ENCODE data around the gene PAN2.

Gene PAN2, protein sequence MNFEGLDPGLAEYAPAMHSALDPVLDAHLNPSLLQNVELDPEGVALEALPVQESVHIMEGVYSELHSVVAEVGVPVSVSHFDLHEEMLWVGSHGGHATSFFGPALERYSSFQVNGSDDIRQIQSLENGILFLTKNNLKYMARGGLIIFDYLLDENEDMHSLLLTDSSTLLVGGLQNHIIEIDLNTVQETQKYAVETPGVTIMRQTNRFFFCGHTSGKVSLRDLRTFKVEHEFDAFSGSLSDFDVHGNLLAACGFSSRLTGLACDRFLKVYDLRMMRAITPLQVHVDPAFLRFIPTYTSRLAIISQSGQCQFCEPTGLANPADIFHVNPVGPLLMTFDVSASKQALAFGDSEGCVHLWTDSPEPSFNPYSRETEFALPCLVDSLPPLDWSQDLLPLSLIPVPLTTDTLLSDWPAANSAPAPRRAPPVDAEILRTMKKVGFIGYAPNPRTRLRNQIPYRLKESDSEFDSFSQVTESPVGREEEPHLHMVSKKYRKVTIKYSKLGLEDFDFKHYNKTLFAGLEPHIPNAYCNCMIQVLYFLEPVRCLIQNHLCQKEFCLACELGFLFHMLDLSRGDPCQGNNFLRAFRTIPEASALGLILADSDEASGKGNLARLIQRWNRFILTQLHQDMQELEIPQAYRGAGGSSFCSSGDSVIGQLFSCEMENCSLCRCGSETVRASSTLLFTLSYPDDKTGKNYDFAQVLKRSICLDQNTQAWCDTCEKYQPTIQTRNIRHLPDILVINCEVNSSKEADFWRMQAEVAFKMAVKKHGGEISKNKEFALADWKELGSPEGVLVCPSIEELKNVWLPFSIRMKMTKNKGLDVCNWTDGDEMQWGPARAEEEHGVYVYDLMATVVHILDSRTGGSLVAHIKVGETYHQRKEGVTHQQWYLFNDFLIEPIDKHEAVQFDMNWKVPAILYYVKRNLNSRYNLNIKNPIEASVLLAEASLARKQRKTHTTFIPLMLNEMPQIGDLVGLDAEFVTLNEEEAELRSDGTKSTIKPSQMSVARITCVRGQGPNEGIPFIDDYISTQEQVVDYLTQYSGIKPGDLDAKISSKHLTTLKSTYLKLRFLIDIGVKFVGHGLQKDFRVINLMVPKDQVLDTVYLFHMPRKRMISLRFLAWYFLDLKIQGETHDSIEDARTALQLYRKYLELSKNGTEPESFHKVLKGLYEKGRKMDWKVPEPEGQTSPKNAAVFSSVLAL

DNA sequence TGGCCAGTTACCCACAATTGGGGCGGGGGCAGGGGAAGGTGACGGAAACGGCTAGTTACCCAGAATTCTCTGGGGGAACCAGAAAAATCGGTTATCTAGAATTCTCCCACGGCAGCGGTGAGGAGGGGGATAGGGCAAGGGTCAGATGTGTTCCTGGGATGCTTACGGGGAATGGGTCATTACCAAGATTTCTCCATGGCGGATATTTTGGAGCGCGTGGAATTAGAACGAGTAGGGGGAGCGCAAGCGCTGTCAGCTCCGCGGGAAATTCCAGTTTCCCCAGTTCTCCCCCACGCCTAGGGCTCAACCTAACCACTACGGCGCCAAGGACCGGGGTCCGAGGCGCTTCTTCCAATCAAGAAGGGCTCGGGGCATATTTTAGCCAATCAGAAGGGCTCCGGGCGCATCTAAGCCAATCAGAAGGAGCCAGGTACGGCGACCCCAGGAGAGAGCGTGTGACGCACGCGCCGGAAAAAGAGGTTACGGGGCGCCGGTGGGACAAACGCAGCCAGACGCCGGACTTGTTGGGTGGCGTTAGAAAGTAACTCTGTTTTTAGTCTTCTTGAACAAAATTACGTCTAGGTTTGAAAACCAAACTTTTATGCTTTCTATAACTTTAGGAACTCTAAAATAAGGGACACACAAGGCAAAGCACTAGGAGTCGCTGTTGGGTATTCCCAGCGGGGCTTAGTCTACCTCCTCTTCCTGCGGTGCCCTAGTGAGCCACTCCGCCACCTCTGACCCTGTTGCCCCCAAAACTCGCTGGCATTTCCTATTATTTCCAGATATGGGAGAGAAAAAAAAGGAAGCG is at the start of gene PAN2:
Gene PAN2, minus strand, starts transcription at position 322 of the 811 bp plus-strand sequence. CDS start 906 bp downstream, outside the sequence.
- TF ChIP-seq CTCF (conservative IDR thresholded peaks at IDR 0.05; ENCODE audit: control insufficient read depth, insufficient read depth, low read depth, low read length), result peak; percentile 67
- peak; percentile 98 for DNase-seq (ENCODE audit: low read depth)
- H3K4me3 ChIP-seq (ENCODE audit: control insufficient read depth, low read depth, low read length), result peak within 1 kb of the TSS; percentile 80

DNA sequence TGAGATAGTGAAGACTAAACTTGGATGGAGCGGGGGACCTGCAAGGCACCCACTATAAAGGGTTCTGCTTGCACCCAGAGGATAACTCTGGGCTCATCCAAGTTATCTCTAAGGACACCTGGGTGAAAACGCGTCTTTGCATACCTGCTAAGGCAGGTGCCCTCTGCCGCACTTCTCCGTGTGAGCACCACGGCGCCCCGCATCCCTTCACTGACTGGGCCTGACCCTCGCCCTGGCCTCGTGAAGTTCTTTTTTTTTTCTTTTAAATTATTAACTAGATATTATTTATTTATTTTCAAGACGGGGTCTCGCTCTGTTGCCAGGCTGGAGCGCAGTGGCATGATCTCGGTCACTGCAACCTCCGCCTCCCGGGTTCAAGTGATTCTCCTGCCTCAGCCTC is 48.8 kb upstream of the PAN2 start:
- H3K4me3 ChIP-seq (ENCODE audit: control insufficient read depth, low read depth, low read length), result no peak overlapping the region
- DNase-seq (ENCODE audit: low read depth), result no peak
- TF ChIP-seq CTCF (conservative IDR thresholded peaks at IDR 0.05; ENCODE audit: control insufficient read depth, insufficient read depth, low read depth, low read length), result no peak

GRCh38 chr12:56377989-56378316 is 44.2 kb upstream of the PAN2 start:
- TF ChIP-seq CTCF (conservative IDR thresholded peaks at IDR 0.05; ENCODE audit: control insufficient read depth, insufficient read depth, low read depth, low read length), result no peak
- no peak overlapping the region for H3K4me3 ChIP-seq (ENCODE audit: control insufficient read depth, low read depth, low read length)
- DNase-seq (ENCODE audit: low read depth), result no peak

- no peak overlapping the region for H3K4me3 ChIP-seq (ENCODE audit: control insufficient read depth, low read depth, low read length)
- DNase-seq (ENCODE audit: low read depth), result peak; percentile 55
- peak; percentile 21 for TF ChIP-seq CTCF (conservative IDR thresholded peaks at IDR 0.05; ENCODE audit: control insufficient read depth, insufficient read depth, low read depth, low read length)
These were observed 43.6 kb upstream of the PAN2 start for GRCh38 chr12:56377310-56377988.

DNA sequence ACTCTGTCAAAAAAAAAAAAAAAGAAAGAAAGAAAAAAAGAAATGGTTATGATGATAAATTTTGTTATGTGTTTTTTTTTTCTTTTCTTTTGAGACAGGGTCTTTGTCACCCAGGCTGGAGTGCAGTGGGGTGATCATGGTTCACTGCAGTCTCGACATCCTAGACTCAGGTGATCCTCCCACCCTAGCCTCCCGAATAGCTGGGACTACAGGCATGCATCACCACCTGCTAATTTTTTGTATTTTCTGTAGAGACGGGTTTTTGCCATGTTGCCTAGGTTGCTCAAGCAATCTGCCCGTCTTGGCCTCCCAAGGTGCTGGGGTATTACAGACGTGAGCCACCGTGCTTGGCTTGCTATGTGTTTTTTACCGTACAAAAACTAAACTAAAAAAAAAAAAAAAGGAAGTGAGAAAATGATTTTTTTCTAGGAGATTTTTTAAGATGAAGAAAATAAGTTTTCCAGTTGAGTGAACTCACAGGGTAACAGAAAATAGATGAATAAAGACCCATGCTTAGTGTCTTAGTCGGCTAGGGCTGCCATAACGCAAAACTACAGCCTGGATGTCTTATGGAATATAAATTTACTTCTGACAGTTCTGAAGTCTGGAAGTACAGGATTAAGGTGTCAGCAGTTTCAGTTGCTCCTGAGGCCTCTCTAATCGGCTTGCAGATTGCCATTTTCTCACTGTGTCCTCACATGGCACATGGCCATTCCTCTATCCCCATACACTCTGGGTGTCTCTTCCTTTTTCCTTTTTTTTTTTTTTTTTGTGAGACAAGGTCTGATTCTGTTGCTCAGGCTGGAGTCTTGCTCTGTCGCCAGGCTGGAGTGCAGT is 42.0 kb upstream of the PAN2 start:
- TF ChIP-seq CTCF (conservative IDR thresholded peaks at IDR 0.05; ENCODE audit: control insufficient read depth, insufficient read depth, low read depth, low read length), result no peak
- DNase-seq (ENCODE audit: low read depth), result no peak
- no peak overlapping the region for H3K4me3 ChIP-seq (ENCODE audit: control insufficient read depth, low read depth, low read length)

Data from fibroblast of mammary gland (primary cell).